SJSA1 (cell line): ENCODE data around the gene CWC25. TPM values are rescaled to one million over a fixed set of nuclear protein-coding genes. Genes with fewer than 3 reads are reported as not detected.
"Not testable (repeated sequence)": the region's sequence is repeated elsewhere in the genome, so short reads cannot be mapped to it uniquely, and the experiment has no call there.

ENCODE experiments used
- DNase-seq, 2 experiments: peaks; one replicate each; pipeline ENCODE4 v3.0.0-alpha.2; 2015 to 2020; ENCODE audit warnings: low spot score in 2 of 2, low read depth in 1 of 2
- H3K27ac ChIP-seq: fragments of 250-450 bp; sonication (Bioruptor Pico); 2 replicates; pipeline ENCODE4 v1.5.1; 2020; ENCODE audit warnings: mild to moderate bottlenecking, moderate library complexity
- H3K27me3 ChIP-seq: fragments of 250-450 bp; sonication (Bioruptor Pico); replicated peaks from 2 replicates; pipeline ENCODE4 v1.5.1; 2020; ENCODE audit warnings: mild to moderate bottlenecking, moderate library complexity
- H3K36me3 ChIP-seq: fragments of 250-450 bp; sonication (Bioruptor Pico); 2 replicates; pipeline ENCODE4 v1.5.1; 2020; ENCODE audit warnings: mild to moderate bottlenecking
- H3K4me1 ChIP-seq: fragments of 250-450 bp; sonication (Bioruptor Pico); replicated peaks from 2 replicates; pipeline ENCODE4 v1.6.1; 2021; ENCODE audit warnings: mild to moderate bottlenecking
- H3K4me3 ChIP-seq: fragments of 250-450 bp; sonication (Bioruptor Pico); 2 replicates; pipeline ENCODE4 v1.5.1; 2020; ENCODE audit warnings: mild to moderate bottlenecking
- H3K9me3 ChIP-seq: fragments of 250-450 bp; sonication (Bioruptor Pico); replicated peaks from 2 replicates; pipeline ENCODE4 v1.5.1; 2020; ENCODE audit warnings: mild to moderate bottlenecking
- total RNA-seq: library from RNA; depleted of rRNA; stranded (reverse); fragments of >200 nt; shearing (Covaris generic); gene quantifications from 2 replicates; pipeline ENCODE4 v1.2.3, GENCODE V29; 2014

The CWC25 gene
- total RNA-seq, 1 experiment from 2014 or later, result 11.3 TPM

GRCh38 chr17:38825762-38826247, 684 bp upstream of the CWC25 start:
- Histone ChIP-seq H3K36me3 (peaks cover 13% of the 10 kb centered on the region), H3K9me3 (no peaks in the 10 kb centered on the region), H3K27ac (peak overlapping the region; percentile 99), H3K4me3 (peak overlapping the region; percentile 53), H3K27me3 (no peaks in the 10 kb centered on the region), H3K4me1 (peaks cover 15% of the 10 kb centered on the region)
- DNase-seq, result no peak

GRCh38 chr17:38815576-38816193, 9.4 kb downstream of the CWC25 start:
- H3K4me1 ChIP-seq, result no peaks in the 10 kb centered on the region
- DNase-seq, result no peak
- H3K36me3 ChIP-seq, result peaks cover 65% of the 10 kb centered on the region
- H3K9me3 ChIP-seq, result no peaks in the 10 kb centered on the region
- H3K4me3 ChIP-seq, result no peak overlapping the region
- no peaks in the 10 kb centered on the region for H3K27me3 ChIP-seq
- peak overlapping the region; percentile 24; the same call in 1 of the 2 replicates for H3K27ac ChIP-seq

- Histone ChIP-seq H3K9me3 (no peaks in the 10 kb centered on the region), H3K4me1 (no peaks in the 10 kb centered on the region), H3K27me3 (no peaks in the 10 kb centered on the region), H3K4me3 (no peak overlapping the region), H3K27ac (no peak overlapping the region), H3K36me3 (peaks cover 75% of the 10 kb centered on the region)
- no peak for DNase-seq
Measured at GRCh38 chr17:38809828-38810227, 15.3 kb downstream of the CWC25 start.

- H3K27ac ChIP-seq, result no peak overlapping the region
- no peaks in the 10 kb centered on the region for H3K27me3 ChIP-seq
- peaks cover 16% of the 10 kb centered on the region for H3K4me1 ChIP-seq
- H3K36me3 ChIP-seq, result peaks cover 75% of the 10 kb centered on the region
- no peaks in the 10 kb centered on the region for H3K9me3 ChIP-seq
- no peak for DNase-seq
- peak overlapping the region; percentile 91 for H3K4me3 ChIP-seq
Measured at GRCh38 chr17:38800237-38800760, 24.8 kb downstream of the CWC25 start.

GRCh38 chr17:38799501-38800236, 25.5 kb downstream of the CWC25 start, which contains the start of gene PIP4K2B:
TSS of gene PIP4K2B (minus strand) at chr17:38799556. CDS start at chr17:38799424, 132 bp downstream.
- H3K27ac ChIP-seq, result peak within 1 kb of the TSS; percentile 100
- peak within 1 kb of the TSS; percentile 91 for H3K4me3 ChIP-seq
- peaks cover 16% of the 10 kb centered on the region for H3K4me1 ChIP-seq
- no peaks in the 10 kb centered on the region for H3K9me3 ChIP-seq
- peak; percentile 98 to 99 for DNase-seq
- peaks cover 72% of the 10 kb centered on the region for H3K36me3 ChIP-seq
- no peaks in the 10 kb centered on the region for H3K27me3 ChIP-seq

- H3K4me3 ChIP-seq, result peak overlapping the region; percentile 91
- DNase-seq, result peak; percentile 57 to 66
- H3K4me1 ChIP-seq, result peaks cover 16% of the 10 kb centered on the region
- H3K9me3 ChIP-seq, result no peaks in the 10 kb centered on the region
- peak overlapping the region; percentile 37 for H3K27ac ChIP-seq
- H3K27me3 ChIP-seq, result no peaks in the 10 kb centered on the region
- H3K36me3 ChIP-seq, result peaks cover 66% of the 10 kb centered on the region
Measured at GRCh38 chr17:38798614-38799500, 26.3 kb downstream of the CWC25 start.

GRCh38 chr17:38797828-38798227, 27.3 kb downstream of the CWC25 start:
- Histone ChIP-seq H3K27me3 (no peaks in the 10 kb centered on the region), H3K9me3 (no peaks in the 10 kb centered on the region), H3K4me3 (peak overlapping the region; percentile 91), H3K27ac (no peak overlapping the region), H3K36me3 (peaks cover 62% of the 10 kb centered on the region), H3K4me1 (peaks cover 16% of the 10 kb centered on the region)
- no peak for DNase-seq

GRCh38 chr17:38797158-38797490, 28.0 kb downstream of the CWC25 start:
- no peaks in the 10 kb centered on the region for H3K9me3 ChIP-seq
- peaks cover 16% of the 10 kb centered on the region for H3K4me1 ChIP-seq
- DNase-seq, result no peak
- no peaks in the 10 kb centered on the region for H3K27me3 ChIP-seq
- H3K4me3 ChIP-seq, result no peak overlapping the region
- H3K36me3 ChIP-seq, result peaks cover 62% of the 10 kb centered on the region
- no peak overlapping the region for H3K27ac ChIP-seq

GRCh38 chr17:38796451-38797157, 28.5 kb downstream of the CWC25 start:
- Histone ChIP-seq H3K36me3 (peaks cover 57% of the 10 kb centered on the region), H3K27me3 (no peaks in the 10 kb centered on the region), H3K4me3 (no peak overlapping the region), H3K9me3 (no peaks in the 10 kb centered on the region), H3K4me1 (peaks cover 16% of the 10 kb centered on the region), H3K27ac (no peak overlapping the region)
- no peak for DNase-seq

- no peak for DNase-seq
- no peak overlapping the region for H3K27ac ChIP-seq
- no peaks in the 10 kb centered on the region for H3K27me3 ChIP-seq
- H3K4me3 ChIP-seq, result no peak overlapping the region
- H3K4me1 ChIP-seq, result peaks cover 16% of the 10 kb centered on the region
- peaks cover 47% of the 10 kb centered on the region for H3K36me3 ChIP-seq
- H3K9me3 ChIP-seq, result no peaks in the 10 kb centered on the region
Measured at GRCh38 chr17:38794221-38794620, 30.9 kb downstream of the CWC25 start.

GRCh38 chr17:38791162-38791561, 34.0 kb downstream of the CWC25 start:
- Histone ChIP-seq H3K4me3 (no peak overlapping the region), H3K36me3 (peaks cover 28% of the 10 kb centered on the region), H3K4me1 (no peaks in the 10 kb centered on the region), H3K27ac (no peak overlapping the region), H3K9me3 (no peaks in the 10 kb centered on the region), H3K27me3 (no peaks in the 10 kb centered on the region)
- DNase-seq, result no peak

- H3K9me3 ChIP-seq, H3K4me1 ChIP-seq, DNase-seq, H3K27ac ChIP-seq, H3K27me3 ChIP-seq, H3K4me3 ChIP-seq: not testable (repeated sequence)
- peaks cover 29% of the 10 kb centered on the region for H3K36me3 ChIP-seq
Measured at GRCh38 chr17:38790148-38790707, 34.9 kb downstream of the CWC25 start.

GRCh38 chr17:38789185-38789584, 35.9 kb downstream of the CWC25 start:
- H3K9me3 ChIP-seq, result no peaks in the 10 kb centered on the region
- H3K4me3 ChIP-seq, result no peak overlapping the region
- H3K27me3 ChIP-seq, result no peaks in the 10 kb centered on the region
- no peak overlapping the region for H3K27ac ChIP-seq
- DNase-seq, result no peak
- H3K36me3 ChIP-seq, result peaks cover 39% of the 10 kb centered on the region
- H3K4me1 ChIP-seq, result no peaks in the 10 kb centered on the region
